ENCODE results near the gene GCAT. TPM values are rescaled to one million over a fixed set of nuclear protein-coding genes. Genes with fewer than 3 reads are reported as not detected.

The GCAT gene
- polyA plus RNA-seq, 1 of the 3 experiments (the other 2 are of a cell fraction), result 24.2 TPM

GRCh38 chr22:37818409-37819104 is 10.8 kb downstream of the GCAT start (continued):
- TF ChIP-seq ZBTB33 (IDR thresholded peaks at IDR 0.05; ENCODE audit: borderline replicate concordance, low read depth) (no peak), FOSL2 (IDR thresholded peaks at IDR 0.05; ENCODE audit: borderline replicate concordance, low read depth) (no peak)

GRCh38 chr22:37819105-37819433 is 11.3 kb downstream of the GCAT start:
- Histone ChIP-seq H3K27ac (ENCODE audit: low read depth in 2 of 2, low read length in 1 of 2) (no peak overlapping the region), H3K9me2 (no peaks in the 10 kb centered on the region), H3K79me2 (ENCODE audit: insufficient read depth) (no peaks in the 10 kb centered on the region), H3F3A (replicated peaks; ENCODE audit: insufficient read depth) (no peaks in the 10 kb centered on the region), H3K4me2 (no peak overlapping the region), H2AFZ (ENCODE audit: low read depth) (no peak overlapping the region), H3K27me3 (ENCODE audit: insufficient read depth) (no peaks in the 10 kb centered on the region; the same call in 1 of the 2 replicates), H3K4me3 (ENCODE audit: low read depth in 2 of 2, low read length in 1 of 2) (no peak overlapping the region), H3K9me3 (no peaks in the 10 kb centered on the region), H4K20me1 (ENCODE audit: insufficient read depth) (no peaks in the 10 kb centered on the region), H3K4me1 (ENCODE audit: control insufficient read depth in 1 of 2, insufficient read depth in 2 of 2, low read depth in 1 of 2, low read length in 1 of 2) (peaks cover 0 to 8% of the 10 kb centered on the region in 2 experiments; a peak in 1 of 4 replicates), H3K9ac (no peak overlapping the region), H3K36me3 (replicated peaks in 1 of 2; ENCODE audit: control insufficient read depth in 1 of 2, insufficient read depth in 2 of 2, low read length in 1 of 2) (peaks cover 0 to 7% of the 10 kb centered on the region in 2 experiments)
- TF ChIP-seq EP300 (IDR thresholded peaks at IDR 0.05; ENCODE audit: borderline replicate concordance in 1 of 2, low read depth in 1 of 2, low read length in 1 of 2) (no peak), CTCF (IDR thresholded peaks at IDR 0.05) (no peak), TCF12 (IDR thresholded peaks at IDR 0.05) (no peak), RCOR1 (IDR thresholded peaks at IDR 0.05; ENCODE audit: low read length) (no peak), PBX3 (IDR thresholded peaks at IDR 0.05) (no peak), MEF2A (IDR thresholded peaks at IDR 0.05; ENCODE audit: borderline replicate concordance, low read depth) (no peak), FOSL2 (IDR thresholded peaks at IDR 0.05; ENCODE audit: borderline replicate concordance, low read depth) (no peak), SMC3 (IDR thresholded peaks at IDR 0.05; ENCODE audit: low read depth, low read length) (no peak), ELF1 (IDR thresholded peaks at IDR 0.05) (no peak), YY1 (IDR thresholded peaks at IDR 0.05; ENCODE audit: low read depth) (no peak), MAX (IDR thresholded peaks at IDR 0.05; ENCODE audit: low read depth) (no peak), POLR2AphosphoS5 (IDR thresholded peaks at IDR 0.05; ENCODE audit: low read depth, low read length) (no peak), REST (IDR thresholded peaks at IDR 0.05; ENCODE audit: low read depth, low read length) (no peak), FOXJ3 (CRISPR knock-in tag; IDR thresholded peaks at IDR 0.05) (no peak), IRF3 (IDR thresholded peaks at IDR 0.05; ENCODE audit: low read depth, low read length) (no peak), TAF1 (IDR thresholded peaks at IDR 0.05; ENCODE audit: borderline replicate concordance, low read depth, low read length) (no peak), RXRA (IDR thresholded peaks at IDR 0.05; ENCODE audit: borderline replicate concordance, low read depth) (no peak), GABPA (IDR thresholded peaks at IDR 0.05; ENCODE audit: low read depth) (no peak), RAD21 (IDR thresholded peaks at IDR 0.05; ENCODE audit: low read length) (no peak)
- DNase-seq, result no peak
- CTCF ChIA-PET, result interaction anchor here (0.8 to 14.0 kb wide), 6 partner anchors 9 to 88 kb away, joined by 3 to 182 read pairs (median 22); partner anchors contain the start of gene GCAT
- 90% methylated on average over 14 of the region's 14 CpGs for WGBS (ENCODE audit: low lambda C conversion rate)
- POLR2A ChIA-PET, result no interaction called here
